ENCODE results near the gene MAPT.

GRCh38 chr17:46020998-46021397, 126.6 kb downstream of the MAPT start:
- TF ChIP-seq, protein P1, sequence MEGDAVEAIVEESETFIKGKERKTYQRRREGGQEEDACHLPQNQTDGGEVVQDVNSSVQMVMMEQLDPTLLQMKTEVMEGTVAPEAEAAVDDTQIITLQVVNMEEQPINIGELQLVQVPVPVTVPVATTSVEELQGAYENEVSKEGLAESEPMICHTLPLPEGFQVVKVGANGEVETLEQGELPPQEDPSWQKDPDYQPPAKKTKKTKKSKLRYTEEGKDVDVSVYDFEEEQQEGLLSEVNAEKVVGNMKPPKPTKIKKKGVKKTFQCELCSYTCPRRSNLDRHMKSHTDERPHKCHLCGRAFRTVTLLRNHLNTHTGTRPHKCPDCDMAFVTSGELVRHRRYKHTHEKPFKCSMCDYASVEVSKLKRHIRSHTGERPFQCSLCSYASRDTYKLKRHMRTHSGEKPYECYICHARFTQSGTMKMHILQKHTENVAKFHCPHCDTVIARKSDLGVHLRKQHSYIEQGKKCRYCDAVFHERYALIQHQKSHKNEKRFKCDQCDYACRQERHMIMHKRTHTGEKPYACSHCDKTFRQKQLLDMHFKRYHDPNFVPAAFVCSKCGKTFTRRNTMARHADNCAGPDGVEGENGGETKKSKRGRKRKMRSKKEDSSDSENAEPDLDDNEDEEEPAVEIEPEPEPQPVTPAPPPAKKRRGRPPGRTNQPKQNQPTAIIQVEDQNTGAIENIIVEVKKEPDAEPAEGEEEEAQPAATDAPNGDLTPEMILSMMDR (conservative IDR thresholded peaks at IDR 0.05; ENCODE audit: low read depth, low read length) = no peak
- no peak for TF ChIP-seq MXI1 (IDR thresholded peaks at IDR 0.05; ENCODE audit: borderline replicate concordance, low read depth, low read length)

Data from IMR-90 (cell line).